Activated T-cell treated with anti-CD3 and anti-CD28 coated beads, Interleukin-2, amount 50 U/mL, for 4 hours (primary cell): Measurements from ENCODE around the gene FA2H. TPM values are rescaled to one million over a fixed set of nuclear protein-coding genes. Genes with fewer than 3 reads are reported as not detected.

ENCODE experiments used
- ATAC-seq, 2 donors: fragments of 200-7000 bp; cut with Tn5 transposase; one replicate each; pipeline ENCODE4 v1.10.0; 2021
- DNase-seq: peaks from one replicate; pipeline ENCODE4 v3.0.0-alpha.2; 2020
- H3K27me3 Mint-ChIP-seq: one replicate; pipeline ENCODE4 v1.8.0; 2021; ENCODE audit warnings: low read depth, mixed read lengths
- H3K36me3 Mint-ChIP-seq: one replicate; pipeline ENCODE4 v1.8.0; 2022; ENCODE audit warnings: mixed read lengths; ENCODE audit not compliant: insufficient read depth
- H3K4me1 Mint-ChIP-seq: one replicate; pipeline ENCODE4 v1.8.0; 2021; ENCODE audit warnings: low read depth, mixed read lengths
- H3K4me3 Mint-ChIP-seq: one replicate; pipeline ENCODE4 v1.8.0; 2021; ENCODE audit warnings: mild to moderate bottlenecking, moderate library complexity, mixed read lengths
- H3K9me3 Mint-ChIP-seq: one replicate; pipeline ENCODE4 v1.8.0; 2021; ENCODE audit warnings: mixed read lengths
- total RNA-seq, 3 donors: library from RNA; stranded (reverse); gene quantifications; one replicate each; pipeline ENCODE4 v1.2.1, GENCODE V29; 2021

FA2H gene
- total RNA-seq, 3 donors from 2014 or later = 0.43 TPM; not detected in 2

GRCh38 chr16:74713325-74713724 lies 61.3 kb downstream of the FA2H start:
- peaks cover 1% of the 10 kb centered on the region for H3K4me1 Mint-ChIP-seq
- no peaks in the 10 kb centered on the region for H3K9me3 Mint-ChIP-seq
- H3K36me3 Mint-ChIP-seq = no peaks in the 10 kb centered on the region
- H3K4me3 Mint-ChIP-seq = no peak overlapping the region
- ATAC-seq (no peak), DNase-seq (no peak)
- H3K27me3 Mint-ChIP-seq = no peaks in the 10 kb centered on the region

GRCh38 chr16:74711938-74712337 lies 62.7 kb downstream of the FA2H start:
- Mint-ChIP-seq H3K4me3 (no peak overlapping the region), H3K4me1 (peaks cover 1% of the 10 kb centered on the region), H3K36me3 (no peaks in the 10 kb centered on the region), H3K27me3 (no peaks in the 10 kb centered on the region), H3K9me3 (no peaks in the 10 kb centered on the region)
- ATAC-seq = no peak
- no peak for DNase-seq

GRCh38 chr16:74710401-74710800 lies 64.2 kb downstream of the FA2H start:
- Mint-ChIP-seq H3K4me3 (no peak overlapping the region), H3K27me3 (no peaks in the 10 kb centered on the region), H3K4me1 (peaks cover 1% of the 10 kb centered on the region), H3K36me3 (no peaks in the 10 kb centered on the region), H3K9me3 (no peaks in the 10 kb centered on the region)
- no peak for DNase-seq
- no peak for ATAC-seq

- H3K4me3 Mint-ChIP-seq = no peak overlapping the region
- ATAC-seq = peak; percentile 97 to 98
- DNase-seq = peak; percentile 81
- peaks cover 6% of the 10 kb centered on the region for H3K4me1 Mint-ChIP-seq
- H3K36me3 Mint-ChIP-seq = no peaks in the 10 kb centered on the region
- H3K27me3 Mint-ChIP-seq = no peaks in the 10 kb centered on the region
- no peaks in the 10 kb centered on the region for H3K9me3 Mint-ChIP-seq
These were observed 65.2 kb downstream of the FA2H start for GRCh38 chr16:74709441-74709877.

- H3K4me1 Mint-ChIP-seq = peaks cover 55% of the 10 kb centered on the region
- H3K9me3 Mint-ChIP-seq = no peaks in the 10 kb centered on the region
- DNase-seq (peak; percentile 60), ATAC-seq (peak; percentile 79 to 81)
- peak within 1 kb of the TSS; percentile 98 for H3K4me3 Mint-ChIP-seq
- no peaks in the 10 kb centered on the region for H3K27me3 Mint-ChIP-seq
- H3K36me3 Mint-ChIP-seq = peaks cover 4% of the 10 kb centered on the region
These were observed 74.0 kb downstream of the FA2H start, which contains the start of gene MLKL for GRCh38 chr16:74700438-74701225. Gene MLKL (minus strand): TSS chr16:74700862. CDS start chr16:74695757, 5,105 bp downstream.

GRCh38 chr16:74700116-74700437 lies 74.5 kb downstream of the FA2H start:
- Mint-ChIP-seq H3K4me1 (peaks cover 56% of the 10 kb centered on the region), H3K4me3 (peak overlapping the region; percentile 98), H3K36me3 (peaks cover 8% of the 10 kb centered on the region), H3K9me3 (no peaks in the 10 kb centered on the region), H3K27me3 (no peaks in the 10 kb centered on the region)
- DNase-seq (no peak), ATAC-seq (peak in 1 of 2 donors; percentile 12)

- peak overlapping the region; percentile 98 for H3K4me3 Mint-ChIP-seq
- no peaks in the 10 kb centered on the region for H3K27me3 Mint-ChIP-seq
- no peak for DNase-seq
- no peaks in the 10 kb centered on the region for H3K9me3 Mint-ChIP-seq
- H3K4me1 Mint-ChIP-seq = peaks cover 53% of the 10 kb centered on the region
- ATAC-seq = no peak
- peaks cover 8% of the 10 kb centered on the region for H3K36me3 Mint-ChIP-seq
These were observed 75.0 kb downstream of the FA2H start for GRCh38 chr16:74699666-74700065.

- ATAC-seq = no peak
- Mint-ChIP-seq H3K27me3 (no peaks in the 10 kb centered on the region), H3K36me3 (peaks cover 14% of the 10 kb centered on the region), H3K4me3 (peak overlapping the region; percentile 98), H3K9me3 (no peaks in the 10 kb centered on the region), H3K4me1 (peaks cover 53% of the 10 kb centered on the region)
- no peak for DNase-seq
These were observed 76.4 kb downstream of the FA2H start for GRCh38 chr16:74698222-74698621.

GRCh38 chr16:74695450-74696422 lies 78.9 kb downstream of the FA2H start:
- peak; percentile 56 to 57 for ATAC-seq
- Mint-ChIP-seq H3K9me3 (no peaks in the 10 kb centered on the region), H3K36me3 (peaks cover 32% of the 10 kb centered on the region), H3K27me3 (no peaks in the 10 kb centered on the region), H3K4me3 (peak overlapping the region; percentile 71), H3K4me1 (peaks cover 43% of the 10 kb centered on the region)
- peak; percentile 26 for DNase-seq

- H3K27me3 Mint-ChIP-seq = no peaks in the 10 kb centered on the region
- ATAC-seq (no peak), DNase-seq (no peak)
- peaks cover 10% of the 10 kb centered on the region for H3K4me1 Mint-ChIP-seq
- no peak overlapping the region for H3K4me3 Mint-ChIP-seq
- peaks cover 51% of the 10 kb centered on the region for H3K36me3 Mint-ChIP-seq
- no peaks in the 10 kb centered on the region for H3K9me3 Mint-ChIP-seq
These were observed 83.3 kb downstream of the FA2H start for GRCh38 chr16:74691093-74691855.

GRCh38 chr16:74682556-74682955 lies 92.1 kb downstream of the FA2H start:
- Mint-ChIP-seq H3K36me3 (peaks cover 30% of the 10 kb centered on the region), H3K4me3 (no peak overlapping the region), H3K9me3 (no peaks in the 10 kb centered on the region), H3K27me3 (no peaks in the 10 kb centered on the region), H3K4me1 (peaks cover 3% of the 10 kb centered on the region)
- ATAC-seq = no peak
- DNase-seq = no peak

GRCh38 chr16:74680681-74681080 lies 93.9 kb downstream of the FA2H start:
- no peaks in the 10 kb centered on the region for H3K27me3 Mint-ChIP-seq
- peaks cover 3% of the 10 kb centered on the region for H3K4me1 Mint-ChIP-seq
- DNase-seq = no peak
- peaks cover 28% of the 10 kb centered on the region for H3K36me3 Mint-ChIP-seq
- H3K9me3 Mint-ChIP-seq = no peaks in the 10 kb centered on the region
- H3K4me3 Mint-ChIP-seq = no peak overlapping the region
- ATAC-seq = no peak

- Mint-ChIP-seq H3K36me3 (peaks cover 28% of the 10 kb centered on the region), H3K27me3 (no peaks in the 10 kb centered on the region), H3K9me3 (no peaks in the 10 kb centered on the region), H3K4me3 (no peak overlapping the region), H3K4me1 (peaks cover 3% of the 10 kb centered on the region)
- DNase-seq (no peak), ATAC-seq (no peak)
These were observed 94.6 kb downstream of the FA2H start for GRCh38 chr16:74679983-74680382.

- ATAC-seq = no peak
- Mint-ChIP-seq H3K4me1 (no peaks in the 10 kb centered on the region), H3K9me3 (no peaks in the 10 kb centered on the region), H3K27me3 (no peaks in the 10 kb centered on the region), H3K4me3 (no peak overlapping the region), H3K36me3 (peaks cover 33% of the 10 kb centered on the region)
- DNase-seq = no peak
These were observed 96.8 kb downstream of the FA2H start for GRCh38 chr16:74677868-74678267.
